GM12878 (cell line): ENCODE measurements around the gene VRTN.

Source experiments
- BHLHE40 ChIP-seq, 2 experiments: fragments of 450-650 bp in 1 of 2; IDR thresholded peaks; 2 replicates each; pipeline ENCODE4 v1.6.1; 2011 to 2017; ENCODE audit warnings: low read depth in 2 of 2, borderline replicate concordance in 1 of 2, improper control_type of control experiment in 1 of 2, low read length in 1 of 2, mild to moderate bottlenecking in 1 of 2
- CTCF ChIP-seq, 3 experiments: IDR thresholded peaks in 2 of 3; conservative IDR thresholded peaks in 1 of 3; 2 replicates each; pipeline ENCODE4 v1.5.1; 2011; ENCODE audit warnings: low read depth in 3 of 3, low read length in 3 of 3, mild to moderate bottlenecking in 3 of 3, control low read depth in 2 of 3, moderate library complexity in 2 of 3, inconsistent platforms in 1 of 3, mixed read lengths in 1 of 3; ENCODE audit not compliant: control insufficient read depth in 2 of 3, insufficient read depth in 1 of 3; ENCODE audit errors: extremely low read depth in 1 of 3
- POLR2A ChIP-seq: IDR thresholded peaks from 2 replicates; pipeline ENCODE4 v1.6.1; 2011; ENCODE audit warnings: low read depth, mild to moderate bottlenecking, low read length
- RAD21 ChIP-seq: IDR thresholded peaks from 2 replicates; pipeline ENCODE4 v1.6.1; 2011; ENCODE audit warnings: mild to moderate bottlenecking, low read depth, low read length, moderate library complexity; ENCODE audit not compliant: insufficient read depth
- SIN3A ChIP-seq: IDR thresholded peaks from 2 replicates; pipeline ENCODE4 v1.6.1; 2012; ENCODE audit warnings: low read depth, low read length, improper control_type of control experiment
- TBL1XR1 ChIP-seq: IDR thresholded peaks from 2 replicates; pipeline ENCODE4 v1.6.1; 2012; ENCODE audit warnings: low read depth, low read length, improper control_type of control experiment
- ZBTB4 ChIP-seq: fragments of 450-650 bp; formaldehyde crosslinking; IDR thresholded peaks from 2 replicates; pipeline ENCODE4 v1.4.0; 2022; ENCODE audit warnings: mild to moderate bottlenecking, moderate library complexity

GRCh38 chr14:74302152-74302628 is 46.1 kb upstream of the VRTN start:
- peak; percentile 43 to 65 (median 46) for TF ChIP-seq CTCF (IDR thresholded peaks at IDR 0.05 in 2 of 3, conservative IDR thresholded peaks at IDR 0.05 in 1 of 3; ENCODE audit: control insufficient read depth in 2 of 3, extremely low read depth in 1 of 3, insufficient read depth in 1 of 3, low read depth in 3 of 3, low read length in 3 of 3)
- no peak for TF ChIP-seq ZBTB4 (CRISPR knock-in tag)
- TF ChIP-seq BHLHE40 (IDR thresholded peaks at IDR 0.05; ENCODE audit: borderline replicate concordance in 1 of 2, low read depth in 2 of 2, low read length in 1 of 2): no peak
- no peak for TF ChIP-seq RAD21
- no peak for TF ChIP-seq POLR2A
- TF ChIP-seq TBL1XR1: no peak
- no peak for TF ChIP-seq SIN3A
